HEK293 (cell line): ENCODE results near the gene GATAD2A.

Experiments used
- CTCF ChIA-PET: fragments of 350-600 bp; formaldehyde crosslinking; extraction: SDS; loops from one replicate; lab custom pipeline; 2021; ENCODE audit warnings: antibody characterized with exemption; lab: Yijun Ruan, JAX
- POLR2A ChIA-PET: fragments of 300-600 bp; formaldehyde crosslinking; extraction: SDS; loops from one replicate; lab custom pipeline; 2020; ENCODE audit warnings: antibody characterized with exemption, inconsistent platforms; lab: Yijun Ruan, JAX
- H3K27ac ChIP-seq: fragments of 200-500 bp; sonication (Bioruptor generic); 2 replicates; pipeline ENCODE4 v1.5.1; 2014; ENCODE audit warnings: low read depth, low read length, control low read depth, inconsistent platforms; ENCODE audit errors: extremely low read depth
- H3K36me3 ChIP-seq, 2 experiments: fragments of 200-500 bp in 1 of 2; sonication (Bioruptor generic) in 1 of 2; 1 replicate in 1 of 2; 2 replicates in 1 of 2; pipeline ENCODE4 v1.5.1; 2014 to 2017; ENCODE audit warnings: inconsistent platforms in 2 of 2, low read length in 2 of 2; ENCODE audit not compliant: control insufficient read depth in 2 of 2, insufficient read depth in 1 of 2
- H3K4me1 ChIP-seq: fragments of 200-500 bp; sonication (Bioruptor generic); 2 replicates; pipeline ENCODE4 v1.5.1; 2014; ENCODE audit warnings: mild to moderate bottlenecking, low read length, inconsistent platforms; ENCODE audit not compliant: control insufficient read depth, insufficient read depth
- H3K4me3 ChIP-seq: 2 replicates; pipeline ENCODE4 v1.5.1; 2011; ENCODE audit warnings: low read depth, mild to moderate bottlenecking, control low read depth, low read length, moderate library complexity
- H3K9me3 ChIP-seq: fragments of 200-500 bp; sonication (Bioruptor generic); 2 replicates; pipeline ENCODE4 v1.5.1; 2014; ENCODE audit warnings: low read depth, low read length, inconsistent platforms; ENCODE audit not compliant: control insufficient read depth, insufficient read depth
- GLIS1 ChIP-seq: fragments of 450-650 bp; formaldehyde crosslinking; IDR thresholded peaks from 2 replicates; pipeline ENCODE4 v1.5.1; 2016; ENCODE audit warnings: missing biosample characterization, missing genetic modification characterization
- OSR2 ChIP-seq: fragments of 450-650 bp; formaldehyde crosslinking; IDR thresholded peaks from 2 replicates; pipeline ENCODE4 v1.5.1; 2016; ENCODE audit warnings: missing biosample characterization, missing genetic modification characterization
- SP2 ChIP-seq: fragments of 450-650 bp; formaldehyde crosslinking; IDR thresholded peaks from 2 replicates; pipeline ENCODE4 v1.5.1; 2016; ENCODE audit warnings: missing biosample characterization, missing genetic modification characterization
- ZNF10 ChIP-seq: fragments of 450-650 bp; formaldehyde crosslinking; IDR thresholded peaks from 2 replicates; pipeline ENCODE4 v1.5.1; 2017; ENCODE audit warnings: missing biosample characterization, missing genetic modification characterization
- ZNF140 ChIP-seq: fragments of 450-650 bp; formaldehyde crosslinking; IDR thresholded peaks from 2 replicates; pipeline ENCODE4 v1.5.1; 2016; ENCODE audit warnings: missing biosample characterization, missing genetic modification characterization
- ZNF23 ChIP-seq: fragments of 450-650 bp; formaldehyde crosslinking; IDR thresholded peaks from 2 replicates; pipeline ENCODE4 v1.5.1; 2016; ENCODE audit warnings: missing biosample characterization, missing genetic modification characterization, borderline replicate concordance
- ZNF335 ChIP-seq: fragments of 450-650 bp; formaldehyde crosslinking; conservative IDR thresholded peaks from 2 replicates; pipeline ENCODE4 v1.5.1; 2016; ENCODE audit warnings: missing biosample characterization, missing genetic modification characterization
- ZNF677 ChIP-seq: fragments of 450-650 bp; IDR thresholded peaks from 2 replicates; pipeline ENCODE4 v1.5.0; 2018; ENCODE audit warnings: missing biosample characterization, mild to moderate bottlenecking, missing genetic modification characterization, moderate library complexity
- TF ChIP-seq, protein P1 (sequence below): fragments of 450-650 bp; formaldehyde crosslinking; IDR thresholded peaks from 2 replicates; pipeline ENCODE4 v1.5.1; 2016; ENCODE audit warnings: missing biosample characterization, missing genetic modification characterization
- TF ChIP-seq, protein P2 (sequence below): fragments of 450-650 bp; formaldehyde crosslinking; conservative IDR thresholded peaks from 2 replicates; pipeline ENCODE4 v1.5.1; 2016; ENCODE audit warnings: low read depth, missing biosample characterization, missing genetic modification characterization
- TF ChIP-seq, protein P3 (sequence below): IDR thresholded peaks from 2 replicates; pipeline ENCODE4 v1.6.1; 2011; ENCODE audit warnings: mild to moderate bottlenecking, low read depth, low read length, borderline replicate concordance
- TF ChIP-seq, protein P4 (sequence below): fragments of 450-650 bp; formaldehyde crosslinking; IDR thresholded peaks from 2 replicates; pipeline ENCODE4 v1.5.1; 2016; ENCODE audit warnings: missing biosample characterization, missing genetic modification characterization, low read depth
- TF ChIP-seq, protein P5 (sequence below): fragments of 450-650 bp; formaldehyde crosslinking; conservative IDR thresholded peaks from 2 replicates; pipeline ENCODE4 v1.5.1; 2016; ENCODE audit warnings: low read depth, missing biosample characterization, missing genetic modification characterization

Gene GATAD2A

DNA sequence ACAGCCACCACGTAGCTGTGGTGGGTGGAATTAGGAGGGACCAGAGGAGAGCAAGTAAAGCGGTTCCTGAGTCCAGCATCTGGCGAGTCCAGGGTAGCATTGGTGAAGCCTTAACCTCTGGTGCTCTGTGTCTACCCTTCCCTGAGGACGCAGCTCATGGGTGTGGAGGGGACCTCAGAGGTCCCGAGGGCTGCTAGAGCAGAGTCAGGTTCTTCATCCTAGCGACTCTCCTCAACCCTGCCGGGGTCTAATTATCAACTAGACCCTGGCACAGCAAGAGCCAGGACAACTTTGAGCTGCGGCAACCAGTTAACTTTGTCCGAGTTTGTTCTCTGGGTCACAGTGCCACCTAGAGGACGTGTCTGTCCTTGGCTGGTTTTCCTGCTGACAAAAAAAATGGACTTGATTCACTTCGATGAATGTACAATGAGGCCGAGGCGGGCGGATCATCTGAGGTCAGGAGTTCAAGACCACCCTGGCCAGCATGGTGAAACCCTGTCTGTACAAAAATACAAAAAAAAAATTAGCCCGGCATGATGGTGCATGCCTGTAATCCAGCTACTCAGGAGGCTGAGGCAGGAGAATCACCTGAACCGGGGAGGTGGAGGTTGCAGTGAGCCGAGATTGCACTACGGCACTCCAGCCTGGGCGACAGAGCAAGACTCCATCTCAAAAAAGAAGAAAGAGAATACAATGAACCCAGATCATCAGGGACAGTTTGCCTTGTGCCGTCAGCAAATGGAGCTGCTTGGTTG lies 84.9 kb downstream of the GATAD2A start (continued):
- TF ChIP-seq, protein P1, sequence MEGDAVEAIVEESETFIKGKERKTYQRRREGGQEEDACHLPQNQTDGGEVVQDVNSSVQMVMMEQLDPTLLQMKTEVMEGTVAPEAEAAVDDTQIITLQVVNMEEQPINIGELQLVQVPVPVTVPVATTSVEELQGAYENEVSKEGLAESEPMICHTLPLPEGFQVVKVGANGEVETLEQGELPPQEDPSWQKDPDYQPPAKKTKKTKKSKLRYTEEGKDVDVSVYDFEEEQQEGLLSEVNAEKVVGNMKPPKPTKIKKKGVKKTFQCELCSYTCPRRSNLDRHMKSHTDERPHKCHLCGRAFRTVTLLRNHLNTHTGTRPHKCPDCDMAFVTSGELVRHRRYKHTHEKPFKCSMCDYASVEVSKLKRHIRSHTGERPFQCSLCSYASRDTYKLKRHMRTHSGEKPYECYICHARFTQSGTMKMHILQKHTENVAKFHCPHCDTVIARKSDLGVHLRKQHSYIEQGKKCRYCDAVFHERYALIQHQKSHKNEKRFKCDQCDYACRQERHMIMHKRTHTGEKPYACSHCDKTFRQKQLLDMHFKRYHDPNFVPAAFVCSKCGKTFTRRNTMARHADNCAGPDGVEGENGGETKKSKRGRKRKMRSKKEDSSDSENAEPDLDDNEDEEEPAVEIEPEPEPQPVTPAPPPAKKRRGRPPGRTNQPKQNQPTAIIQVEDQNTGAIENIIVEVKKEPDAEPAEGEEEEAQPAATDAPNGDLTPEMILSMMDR (tag by site-specific recombination), result peak; percentile 60
- TF ChIP-seq GLIS1 (tag by site-specific recombination) (0 out of 2 replicates have a peak, but pooled peaks have one; percentile 29), ZNF10 (peak; percentile 45)

DNA sequence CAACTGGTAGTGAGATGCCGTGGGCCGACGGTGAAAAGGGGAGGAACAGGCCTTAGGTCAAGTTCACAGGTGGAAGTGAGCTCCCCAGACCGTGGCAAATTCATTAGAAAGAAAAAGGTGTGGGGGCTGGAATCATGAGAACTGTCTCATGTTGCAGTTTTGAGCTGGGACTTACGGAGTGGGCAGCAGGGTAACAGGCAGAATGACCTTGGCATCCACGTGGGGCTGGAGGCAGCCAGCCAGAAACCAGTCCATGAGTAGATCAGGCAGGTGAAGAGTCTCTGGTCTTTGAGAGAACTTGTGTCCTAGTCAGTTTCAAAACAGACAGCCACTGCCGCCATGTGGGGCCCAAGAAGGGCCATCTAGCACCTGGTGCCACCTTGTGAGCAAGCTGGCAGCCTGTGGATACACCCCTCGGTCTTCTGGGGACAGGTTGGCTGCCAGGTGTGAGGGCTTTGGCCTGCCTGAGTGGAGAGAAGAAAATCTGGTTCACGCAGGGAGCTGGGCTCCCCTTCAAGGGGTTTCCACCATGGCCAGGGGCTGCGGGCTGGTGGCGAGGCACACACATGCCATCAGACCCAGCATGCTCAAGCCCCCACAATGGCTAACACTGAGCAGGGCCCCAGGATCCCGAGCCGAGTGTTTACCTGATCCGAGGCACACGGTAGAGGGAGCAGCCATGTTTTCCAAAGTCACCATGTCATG lies 86.0 kb downstream of the GATAD2A start:
- TF ChIP-seq, protein P2, sequence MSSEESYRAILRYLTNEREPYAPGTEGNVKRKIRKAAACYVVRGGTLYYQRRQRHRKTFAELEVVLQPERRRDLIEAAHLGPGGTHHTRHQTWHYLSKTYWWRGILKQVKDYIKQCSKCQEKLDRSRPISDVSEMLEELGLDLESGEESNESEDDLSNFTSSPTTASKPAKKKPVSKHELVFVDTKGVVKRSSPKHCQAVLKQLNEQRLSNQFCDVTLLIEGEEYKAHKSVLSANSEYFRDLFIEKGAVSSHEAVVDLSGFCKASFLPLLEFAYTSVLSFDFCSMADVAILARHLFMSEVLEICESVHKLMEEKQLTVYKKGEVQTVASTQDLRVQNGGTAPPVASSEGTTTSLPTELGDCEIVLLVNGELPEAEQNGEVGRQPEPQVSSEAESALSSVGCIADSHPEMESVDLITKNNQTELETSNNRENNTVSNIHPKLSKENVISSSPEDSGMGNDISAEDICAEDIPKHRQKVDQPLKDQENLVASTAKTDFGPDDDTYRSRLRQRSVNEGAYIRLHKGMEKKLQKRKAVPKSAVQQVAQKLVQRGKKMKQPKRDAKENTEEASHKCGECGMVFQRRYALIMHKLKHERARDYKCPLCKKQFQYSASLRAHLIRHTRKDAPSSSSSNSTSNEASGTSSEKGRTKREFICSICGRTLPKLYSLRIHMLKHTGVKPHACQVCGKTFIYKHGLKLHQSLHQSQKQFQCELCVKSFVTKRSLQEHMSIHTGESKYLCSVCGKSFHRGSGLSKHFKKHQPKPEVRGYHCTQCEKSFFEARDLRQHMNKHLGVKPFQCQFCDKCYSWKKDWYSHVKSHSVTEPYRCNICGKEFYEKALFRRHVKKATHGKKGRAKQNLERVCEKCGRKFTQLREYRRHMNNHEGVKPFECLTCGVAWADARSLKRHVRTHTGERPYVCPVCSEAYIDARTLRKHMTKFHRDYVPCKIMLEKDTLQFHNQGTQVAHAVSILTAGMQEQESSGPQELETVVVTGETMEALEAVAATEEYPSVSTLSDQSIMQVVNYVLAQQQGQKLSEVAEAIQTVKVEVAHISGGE (tag by site-specific recombination), result no peak
- TF ChIP-seq, protein P3, sequence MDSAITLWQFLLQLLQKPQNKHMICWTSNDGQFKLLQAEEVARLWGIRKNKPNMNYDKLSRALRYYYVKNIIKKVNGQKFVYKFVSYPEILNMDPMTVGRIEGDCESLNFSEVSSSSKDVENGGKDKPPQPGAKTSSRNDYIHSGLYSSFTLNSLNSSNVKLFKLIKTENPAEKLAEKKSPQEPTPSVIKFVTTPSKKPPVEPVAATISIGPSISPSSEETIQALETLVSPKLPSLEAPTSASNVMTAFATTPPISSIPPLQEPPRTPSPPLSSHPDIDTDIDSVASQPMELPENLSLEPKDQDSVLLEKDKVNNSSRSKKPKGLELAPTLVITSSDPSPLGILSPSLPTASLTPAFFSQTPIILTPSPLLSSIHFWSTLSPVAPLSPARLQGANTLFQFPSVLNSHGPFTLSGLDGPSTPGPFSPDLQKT, result no peak
- TF ChIP-seq ZNF677 (tag by site-specific recombination) (no peak), SP2 (tag by site-specific recombination) (no peak), ZNF23 (tag by site-specific recombination) (no peak), OSR2 (tag by site-specific recombination) (no peak)
- peaks cover 0 to 54% of the 10 kb centered on the region in 2 experiments; a peak in 2 of 3 replicates for H3K36me3 ChIP-seq
- no peak overlapping the region for H3K4me3 ChIP-seq
- POLR2A ChIA-PET, result no interaction called here
- H3K4me1 ChIP-seq, result peaks cover 11% of the 10 kb centered on the region
- H3K27ac ChIP-seq, result no peak overlapping the region
- H3K9me3 ChIP-seq, result no peaks in the 10 kb centered on the region
- CTCF ChIA-PET, result interaction anchor here (0.5 to 2.7 kb wide), 23 partner anchors 13 to 346 kb away, joined by 3 to 49 read pairs (median 6); partner anchors contain the start of genes GATAD2A and GMIP

DNA sequence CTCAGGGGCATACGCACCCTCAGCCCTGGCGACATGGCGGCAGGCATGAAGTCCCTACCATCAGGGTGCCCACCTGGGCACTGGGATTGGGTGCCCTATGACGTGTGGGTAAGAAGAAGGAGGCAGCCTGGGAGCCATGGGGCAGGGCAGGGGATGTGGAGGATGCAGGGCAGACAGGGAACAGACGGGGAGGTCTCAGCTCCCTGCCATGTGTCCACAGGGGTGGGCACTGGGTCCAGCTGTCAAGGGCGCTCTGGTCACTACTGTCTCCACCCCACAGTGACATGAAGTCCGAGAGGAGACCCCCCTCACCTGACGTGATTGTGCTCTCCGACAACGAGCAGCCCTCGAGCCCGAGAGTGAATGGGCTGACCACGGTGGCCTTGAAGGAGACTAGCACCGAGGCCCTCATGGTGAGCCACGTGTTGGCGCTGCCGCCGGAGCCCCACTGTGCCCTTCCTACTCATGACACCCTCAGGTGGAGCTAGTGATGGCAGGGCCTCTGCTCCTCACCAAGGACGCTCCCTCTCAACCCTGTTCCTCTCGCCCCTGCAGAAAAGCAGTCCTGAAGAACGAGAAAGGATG lies 86.6 kb downstream of the GATAD2A start:
- CTCF ChIA-PET, result interaction anchor here (0.8 to 2.7 kb wide), 4 partner anchors 123 to 126 kb away, joined by 4 to 49 read pairs (median 13); no protein-coding TSS in a partner anchor
- H3K4me1 ChIP-seq, result peaks cover 11% of the 10 kb centered on the region
- POLR2A ChIA-PET, result interaction anchor here (0.7 kb wide), 1 partner anchor 125 kb away, joined by 5 read pairs; no protein-coding TSS in a partner anchor
- TF ChIP-seq, protein P4, sequence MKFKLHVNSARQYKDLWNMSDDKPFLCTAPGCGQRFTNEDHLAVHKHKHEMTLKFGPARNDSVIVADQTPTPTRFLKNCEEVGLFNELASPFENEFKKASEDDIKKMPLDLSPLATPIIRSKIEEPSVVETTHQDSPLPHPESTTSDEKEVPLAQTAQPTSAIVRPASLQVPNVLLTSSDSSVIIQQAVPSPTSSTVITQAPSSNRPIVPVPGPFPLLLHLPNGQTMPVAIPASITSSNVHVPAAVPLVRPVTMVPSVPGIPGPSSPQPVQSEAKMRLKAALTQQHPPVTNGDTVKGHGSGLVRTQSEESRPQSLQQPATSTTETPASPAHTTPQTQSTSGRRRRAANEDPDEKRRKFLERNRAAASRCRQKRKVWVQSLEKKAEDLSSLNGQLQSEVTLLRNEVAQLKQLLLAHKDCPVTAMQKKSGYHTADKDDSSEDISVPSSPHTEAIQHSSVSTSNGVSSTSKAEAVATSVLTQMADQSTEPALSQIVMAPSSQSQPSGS (tag by site-specific recombination), result no peak
- no peak for TF ChIP-seq OSR2 (tag by site-specific recombination)
- TF ChIP-seq, protein P5, sequence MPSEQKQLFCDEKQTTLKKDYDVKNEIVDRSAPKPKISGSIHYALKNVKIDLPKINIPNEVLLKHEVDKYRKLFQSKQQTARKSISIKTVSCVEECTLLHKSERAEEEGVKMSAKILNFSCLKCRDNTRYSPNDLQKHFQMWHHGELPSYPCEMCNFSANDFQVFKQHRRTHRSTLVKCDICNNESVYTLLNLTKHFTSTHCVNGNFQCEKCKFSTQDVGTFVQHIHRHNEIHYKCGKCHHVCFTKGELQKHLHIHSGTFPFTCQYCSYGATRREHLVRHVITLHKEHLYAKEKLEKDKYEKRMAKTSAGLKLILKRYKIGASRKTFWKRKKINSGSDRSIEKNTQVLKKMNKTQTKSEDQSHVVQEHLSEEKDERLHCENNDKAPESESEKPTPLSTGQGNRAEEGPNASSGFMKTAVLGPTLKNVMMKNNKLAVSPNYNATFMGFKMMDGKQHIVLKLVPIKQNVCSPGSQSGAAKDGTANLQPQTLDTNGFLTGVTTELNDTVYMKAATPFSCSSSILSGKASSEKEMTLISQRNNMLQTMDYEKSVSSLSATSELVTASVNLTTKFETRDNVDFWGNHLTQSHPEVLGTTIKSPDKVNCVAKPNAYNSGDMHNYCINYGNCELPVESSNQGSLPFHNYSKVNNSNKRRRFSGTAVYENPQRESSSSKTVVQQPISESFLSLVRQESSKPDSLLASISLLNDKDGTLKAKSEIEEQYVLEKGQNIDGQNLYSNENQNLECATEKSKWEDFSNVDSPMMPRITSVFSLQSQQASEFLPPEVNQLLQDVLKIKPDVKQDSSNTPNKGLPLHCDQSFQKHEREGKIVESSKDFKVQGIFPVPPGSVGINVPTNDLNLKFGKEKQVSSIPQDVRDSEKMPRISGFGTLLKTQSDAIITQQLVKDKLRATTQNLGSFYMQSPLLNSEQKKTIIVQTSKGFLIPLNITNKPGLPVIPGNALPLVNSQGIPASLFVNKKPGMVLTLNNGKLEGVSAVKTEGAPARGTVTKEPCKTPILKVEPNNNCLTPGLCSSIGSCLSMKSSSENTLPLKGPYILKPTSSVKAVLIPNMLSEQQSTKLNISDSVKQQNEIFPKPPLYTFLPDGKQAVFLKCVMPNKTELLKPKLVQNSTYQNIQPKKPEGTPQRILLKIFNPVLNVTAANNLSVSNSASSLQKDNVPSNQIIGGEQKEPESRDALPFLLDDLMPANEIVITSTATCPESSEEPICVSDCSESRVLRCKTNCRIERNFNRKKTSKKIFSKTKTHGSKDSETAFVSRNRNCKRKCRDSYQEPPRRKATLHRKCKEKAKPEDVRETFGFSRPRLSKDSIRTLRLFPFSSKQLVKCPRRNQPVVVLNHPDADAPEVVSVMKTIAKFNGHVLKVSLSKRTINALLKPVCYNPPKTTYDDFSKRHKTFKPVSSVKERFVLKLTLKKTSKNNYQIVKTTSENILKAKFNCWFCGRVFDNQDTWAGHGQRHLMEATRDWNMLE, result no peak
- TF ChIP-seq ZNF140 (tag by site-specific recombination), result no peak
- no peak for TF ChIP-seq ZNF335 (tag by site-specific recombination)

More for the DNA sequence above, 86.6 kb downstream of the GATAD2A start:
- H3K36me3 ChIP-seq, result peaks cover 0 to 58% of the 10 kb centered on the region in 2 experiments; a peak in 2 of 3 replicates
- H3K4me3 ChIP-seq, result no peak overlapping the region
- H3K27ac ChIP-seq, result no peak overlapping the region
- no peaks in the 10 kb centered on the region for H3K9me3 ChIP-seq
